Cardiac ventricle fibroblast (primary cell): ENCODE measurements around the gene ZNF124. TPM values are rescaled to one million over a fixed set of nuclear protein-coding genes. Genes with fewer than 3 reads are reported as not detected.

Source experiments
- total RNA-seq: library from RNA; depleted of rRNA; stranded (reverse); fragments of >200 nt; gene quantifications from 2 replicates; pipeline ENCODE4 v1.2.3, GENCODE V29; 2015

Gene ZNF124
- total RNA-seq, result 6.9 and 9.1 TPM in 2 replicates

DNA sequence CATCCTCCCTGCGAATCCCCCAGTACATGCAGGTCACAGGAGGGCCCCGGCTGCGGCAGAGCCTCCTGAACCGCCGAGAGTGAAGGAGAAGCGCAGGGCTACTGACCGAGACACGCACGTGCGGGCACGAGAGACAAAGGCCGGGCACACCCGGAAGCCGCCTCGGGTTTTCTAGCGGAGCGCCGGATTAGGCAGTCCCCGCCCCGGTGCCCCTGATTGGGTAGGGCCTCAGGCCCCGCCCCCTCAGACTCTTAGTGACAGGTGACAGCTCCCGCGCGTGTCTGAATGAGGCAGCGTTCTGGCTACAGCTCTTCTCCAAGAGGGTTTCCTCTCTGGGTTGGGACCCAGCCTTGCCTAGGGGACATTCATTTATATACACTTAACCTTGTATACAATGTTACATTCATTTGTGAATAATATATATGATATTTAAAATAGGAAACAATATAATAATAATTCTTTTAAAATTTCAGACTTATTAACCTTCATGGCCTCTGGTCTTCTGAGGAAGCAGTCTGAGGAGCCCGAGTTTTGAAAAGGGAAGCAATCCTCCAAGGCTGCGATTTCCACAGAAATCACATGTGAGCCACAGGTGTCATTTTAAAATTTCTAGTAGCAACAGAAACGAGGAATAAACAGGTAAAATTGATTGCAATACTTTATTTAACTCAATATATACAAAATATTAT, at the start of gene ZNF124:
TSS of gene ZNF124 (minus strand) at position 146 of the 689 bp plus-strand sequence. CDS start at position 3, 143 bp downstream.

Other genes with a start within 250 kb of the ZNF124 start
- 30.6 and 32.8 TPM in 2 replicates for gene AHCTF1, start 240.1 kb downstream of the ZNF124 start, total RNA-seq
- 0.20 and 0.50 TPM in 2 replicates for gene ZNF695, start 164.0 kb downstream of the ZNF124 start, total RNA-seq
- 0.87 and 1.9 TPM in 2 replicates for gene ZNF670, start 93.2 kb downstream of the ZNF124 start, total RNA-seq
- gene ZNF669, start 67.7 kb downstream of the ZNF124 start, total RNA-seq, result 9.8 and 14.5 TPM in 2 replicates
- gene VN1R5, start 84.1 kb upstream of the ZNF124 start, total RNA-seq, result not detected in 2 replicates
- 24.3 and 37.9 TPM in 2 replicates for gene ZNF496, start 159.8 kb upstream of the ZNF124 start, total RNA-seq
- gene NLRP3, start 244.2 kb upstream of the ZNF124 start, total RNA-seq, result not detected in 2 replicates